Right lobe of liver (tissue), 6 donors: ENCODE measurements around the gene HYKK. TPM values are rescaled to one million over a fixed set of nuclear protein-coding genes. Genes with fewer than 3 reads are reported as not detected.

Experiments
- ATAC-seq, 4 donors: fragments of 200-7000 bp; cut with Tn5 transposase; one replicate each; pipeline ENCODE4 v1.9.1; 2020; ENCODE audit warnings: mild to moderate bottlenecking in 4 of 4, moderate library complexity in 4 of 4
- DNase-seq, 3 donors: peaks; one replicate each; pipeline ENCODE4 v3.0.0-alpha.2; 2020
- H3K27ac ChIP-seq, 3 donors: fragments of 200-600 bp; one replicate each; pipeline ENCODE4 v1.8.0; 2022
- H3K27me3 ChIP-seq, 2 donors: fragments of 200-600 bp; one replicate each; pipeline ENCODE4 v1.8.0; 2022
- H3K36me3 ChIP-seq, 4 donors: fragments of 200-600 bp; sonication (generic) in 1 of 4; one replicate each; pipeline versions ENCODE4 v1.5.1 to v1.8.0; 2017 to 2022; ENCODE audit warnings: control low read depth in 1 of 4
- H3K4me1 ChIP-seq, 4 donors: fragments of 200-600 bp; sonication (generic) in 1 of 4; one replicate each; pipeline versions ENCODE4 v1.5.1 to v1.8.0; 2017 to 2022; ENCODE audit warnings: control low read depth in 1 of 4
- H3K4me3 ChIP-seq, 3 donors: fragments of 200-600 bp; one replicate each; pipeline ENCODE4 v1.8.0; 2022
- H3K9me3 ChIP-seq, 4 donors: fragments of 200-600 bp; sonication (generic) in 1 of 4; one replicate each; pipeline versions ENCODE4 v1.5.1 to v1.8.0; 2017 to 2022; ENCODE audit warnings: control low read depth in 1 of 4
- POLR2A ChIP-seq: fragments of 450-650 bp; IDR thresholded peaks from one replicate; pipeline ENCODE4 v1.6.1; 2017; ENCODE audit warnings: antibody characterized with exemption, mild to moderate bottlenecking
- WGBS: methylation state at CpG from one replicate; pipeline ENCODE4 v1.1.6; 2018; ENCODE audit warnings: low coverage, low lambda C conversion rate; ENCODE audit not compliant: insufficient coverage; ENCODE audit errors: missing lambda C conversion rate; 5-methylcytosine and 5-hydroxymethylcytosine counted together
- intact Hi-C, 2 donors: fragments of 100-400 bp; cut with DNase I; formaldehyde crosslinking; loops; one replicate each; pipeline versions ENCODE4 v1.11.2 to v1.14.1; 2022
- total RNA-seq, 6 experiments: library from RNA; depleted of rRNA in 2 of 6; stranded (reverse); fragments of >200 nt in 2 of 6; fragmentation: NEBNext Ultra II Directional in 3 of 6; extraction: Animal tissue kit (Norgen Biotek cat#: 25700) in 3 of 6; gene quantifications; one replicate each; pipeline versions ENCODE4 v1.1.0 to v1.2.4, GENCODE V29; 2016 to 2023
- TF ChIP-seq, protein P1 (sequence below), 4 donors: fragments of 200-600 bp in 3 of 4; fragments of 450-650 bp in 1 of 4; IDR thresholded peaks; one replicate each; pipeline versions ENCODE4 v1.5.1 to v1.8.0; 2016 to 2022; ENCODE audit warnings: antibody characterized with exemption in 4 of 4, mild to moderate bottlenecking in 2 of 4
- donor health status: DM: no; HTN: yes; CAD: no.
- donor health status: DM: no; HTN: no; CAD: no.
- donor health status: DM: no; HTN: no; CAD: no.
- donor health status: DM: no; HTN: yes; CAD: no.
- donor health status: DM: no; HTN: yes; CAD: no.

Gene HYKK
- total RNA-seq, 6 experiments from 2014 or later, result 3.7 to 8.9 (median 5.2) TPM

DNA sequence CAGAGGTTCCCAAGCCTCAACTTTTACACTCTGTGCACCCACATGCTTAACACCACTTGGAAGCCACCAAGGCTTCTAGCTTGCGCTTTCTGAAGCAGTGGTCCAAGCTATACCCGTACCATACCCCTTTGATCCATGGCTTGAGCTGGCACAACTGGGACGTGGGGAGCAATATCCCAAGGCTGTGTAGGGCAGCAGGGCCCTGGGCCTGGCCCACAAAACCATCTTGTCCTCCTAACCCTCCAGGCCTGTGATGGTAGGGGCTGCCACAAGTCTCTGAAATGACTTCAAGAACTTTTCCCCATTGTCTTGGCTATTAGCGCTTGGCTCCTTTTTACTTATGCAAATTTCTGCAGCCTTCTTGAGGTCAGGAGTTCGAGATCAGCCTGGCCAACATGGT is 16.9 kb downstream of the HYKK start:
- DNase-seq, result no peak
- Histone ChIP-seq H3K9me3 (no peaks in the 10 kb centered on the region), H3K27ac (no peak overlapping the region), H3K27me3 (no peaks in the 10 kb centered on the region), H3K36me3 (no peaks in the 10 kb centered on the region), H3K4me3 (no peak overlapping the region), H3K4me1 (no peaks in the 10 kb centered on the region)
- no peak for ATAC-seq
- intact Hi-C loops, result no loop called here
- 88% methylated on average over 3 of the region's 5 CpGs for WGBS
- no peak for TF ChIP-seq POLR2A
- TF ChIP-seq, protein P1, sequence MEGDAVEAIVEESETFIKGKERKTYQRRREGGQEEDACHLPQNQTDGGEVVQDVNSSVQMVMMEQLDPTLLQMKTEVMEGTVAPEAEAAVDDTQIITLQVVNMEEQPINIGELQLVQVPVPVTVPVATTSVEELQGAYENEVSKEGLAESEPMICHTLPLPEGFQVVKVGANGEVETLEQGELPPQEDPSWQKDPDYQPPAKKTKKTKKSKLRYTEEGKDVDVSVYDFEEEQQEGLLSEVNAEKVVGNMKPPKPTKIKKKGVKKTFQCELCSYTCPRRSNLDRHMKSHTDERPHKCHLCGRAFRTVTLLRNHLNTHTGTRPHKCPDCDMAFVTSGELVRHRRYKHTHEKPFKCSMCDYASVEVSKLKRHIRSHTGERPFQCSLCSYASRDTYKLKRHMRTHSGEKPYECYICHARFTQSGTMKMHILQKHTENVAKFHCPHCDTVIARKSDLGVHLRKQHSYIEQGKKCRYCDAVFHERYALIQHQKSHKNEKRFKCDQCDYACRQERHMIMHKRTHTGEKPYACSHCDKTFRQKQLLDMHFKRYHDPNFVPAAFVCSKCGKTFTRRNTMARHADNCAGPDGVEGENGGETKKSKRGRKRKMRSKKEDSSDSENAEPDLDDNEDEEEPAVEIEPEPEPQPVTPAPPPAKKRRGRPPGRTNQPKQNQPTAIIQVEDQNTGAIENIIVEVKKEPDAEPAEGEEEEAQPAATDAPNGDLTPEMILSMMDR (IDR thresholded peaks at IDR 0.05), result no peak

DNA sequence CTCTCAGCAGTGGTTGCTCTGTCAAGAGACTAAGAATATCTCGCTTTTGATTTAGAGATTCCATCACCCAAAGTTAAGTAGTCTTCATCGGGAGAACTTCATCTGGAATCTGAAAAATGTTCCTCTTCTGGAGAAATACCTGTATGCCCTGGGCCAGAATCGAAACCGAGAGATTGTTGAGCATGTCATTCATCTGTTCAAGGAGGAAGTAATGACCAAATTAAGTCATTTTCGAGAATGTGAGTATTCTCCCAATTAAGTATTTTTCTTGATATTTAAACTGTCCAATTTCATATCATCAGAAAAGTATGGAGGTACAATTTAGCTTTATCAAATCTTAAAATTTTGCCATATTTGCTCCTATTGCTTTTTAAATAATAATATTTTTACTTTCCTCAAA is 19.9 kb downstream of the HYKK start:
- 89% methylated on average over 5 of the region's 5 CpGs for WGBS

DNA sequence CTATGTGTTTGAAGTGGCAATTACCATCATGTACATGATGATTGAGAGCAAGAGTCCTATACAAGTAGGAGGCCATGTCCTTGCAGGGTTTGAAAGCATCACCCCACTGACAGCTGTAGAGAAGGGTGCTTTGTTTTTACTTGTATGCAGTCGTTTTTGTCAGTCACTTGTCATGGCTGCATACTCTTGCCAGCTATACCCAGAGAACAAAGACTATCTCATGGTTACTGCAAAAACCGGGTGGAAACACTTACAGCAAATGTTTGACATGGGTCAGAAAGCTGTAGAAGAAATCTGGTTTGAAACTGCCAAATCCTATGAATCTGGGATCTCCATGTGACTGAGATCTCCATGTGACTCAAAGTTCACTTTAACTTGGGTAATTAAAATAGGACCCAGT is 26.0 kb downstream of the HYKK start:
- Histone ChIP-seq H3K27ac (no peak overlapping the region), H3K4me3 (no peak overlapping the region), H3K4me1 (no peaks in the 10 kb centered on the region), H3K27me3 (no peaks in the 10 kb centered on the region), H3K36me3 (no peaks in the 10 kb centered on the region), H3K9me3 (no peaks in the 10 kb centered on the region)
- 42% methylated on average over 2 of the region's 2 CpGs for WGBS
- intact Hi-C loops, result no loop called here
- ATAC-seq (no peak), DNase-seq (no peak)
- TF ChIP-seq POLR2A, result no peak
- TF ChIP-seq, protein P1 (IDR thresholded peaks at IDR 0.05), result no peak

More for the DNA sequence above, 19.9 kb downstream of the HYKK start:
- no peak overlapping the region for H3K27ac ChIP-seq
- no peak for DNase-seq
- ATAC-seq, result no peak
- no peak overlapping the region for H3K4me3 ChIP-seq
- intact Hi-C loops, result no loop called here
- TF ChIP-seq, protein P1 (IDR thresholded peaks at IDR 0.05), result no peak
- TF ChIP-seq POLR2A, result no peak
- H3K4me1 ChIP-seq, result no peaks in the 10 kb centered on the region
- no peaks in the 10 kb centered on the region for H3K27me3 ChIP-seq
- no peaks in the 10 kb centered on the region for H3K9me3 ChIP-seq
- no peaks in the 10 kb centered on the region for H3K36me3 ChIP-seq

DNA sequence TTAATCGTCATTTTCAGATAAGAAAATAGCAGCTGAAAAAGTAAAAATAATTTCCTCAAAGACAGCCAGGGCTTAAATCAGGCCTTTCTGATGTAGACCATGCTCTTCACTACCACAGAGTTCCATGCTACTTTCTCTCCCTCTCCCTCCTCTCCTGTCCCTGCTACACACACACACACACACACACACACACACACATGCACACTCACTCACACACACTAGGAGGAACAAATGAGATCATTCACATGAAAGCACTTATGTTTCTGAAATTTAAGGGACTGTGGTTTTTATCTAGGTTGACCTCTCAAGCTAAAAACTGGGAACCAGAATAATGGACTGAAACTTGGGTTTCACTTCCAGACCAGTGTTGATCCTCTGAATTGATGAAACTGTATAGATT is 28.8 kb downstream of the HYKK start:
- H3K9me3 ChIP-seq, result no peaks in the 10 kb centered on the region
- H3K27ac ChIP-seq, result no peak overlapping the region
- ATAC-seq (no peak), DNase-seq (no peak)
- WGBS, result 67% methylated on average over 1 of the region's 1 CpG
- no peaks in the 10 kb centered on the region for H3K27me3 ChIP-seq
- no peak for TF ChIP-seq POLR2A
- intact Hi-C loops, result no loop called here
- H3K4me3 ChIP-seq, result no peak overlapping the region
- no peaks in the 10 kb centered on the region for H3K36me3 ChIP-seq
- no peaks in the 10 kb centered on the region for H3K4me1 ChIP-seq

DNA sequence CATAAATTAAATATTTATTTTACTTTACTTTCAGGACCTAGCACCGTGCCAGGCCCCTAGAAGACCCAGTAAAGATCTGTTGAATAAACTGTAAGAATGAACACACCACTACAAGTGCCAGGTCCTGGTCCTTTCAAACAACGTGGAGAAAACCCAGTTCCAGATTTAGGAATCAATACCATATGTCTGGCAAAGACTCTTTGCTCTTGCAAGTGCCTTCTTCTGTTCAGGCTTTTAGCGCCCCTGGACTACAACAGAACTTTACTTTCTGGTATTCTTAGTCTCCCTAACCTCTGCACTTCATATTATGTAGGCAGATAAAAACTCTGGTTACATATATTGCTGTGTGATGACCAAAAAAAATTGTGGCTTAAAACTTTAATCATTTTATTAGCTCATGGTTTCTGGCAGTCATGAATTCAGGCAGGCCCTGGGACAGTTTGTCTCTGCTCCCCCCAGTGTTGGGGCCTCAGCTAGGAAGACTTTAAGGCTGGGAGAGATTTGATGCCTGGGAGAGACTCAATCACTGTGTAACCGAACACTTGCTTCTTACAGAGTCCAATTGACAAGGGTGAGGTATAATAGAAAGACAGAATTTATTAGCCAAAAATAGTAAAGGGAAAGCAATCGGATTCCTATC is 30.0 kb downstream of the HYKK start:
- Histone ChIP-seq H3K36me3 (peaks cover 0 to 3% (median 0%) of the 10 kb centered on the region in 4 donors), H3K4me3 (no peak overlapping the region), H3K27ac (no peak overlapping the region), H3K4me1 (peaks cover 0 to 11% (median 0%) of the 10 kb centered on the region in 4 donors), H3K9me3 (no peaks in the 10 kb centered on the region), H3K27me3 (no peaks in the 10 kb centered on the region)
- TF ChIP-seq, protein P1 (IDR thresholded peaks at IDR 0.05), result no peak
- no peak for TF ChIP-seq POLR2A
- ATAC-seq, result no peak
- 80% methylated on average over 5 of the region's 5 CpGs for WGBS
- DNase-seq, result no peak
- intact Hi-C loops, result no loop called here
